ENCODE data around the gene TMPRSS12. TPM values are rescaled to one million over a fixed set of nuclear protein-coding genes. Genes with fewer than 3 reads are reported as not detected.

The TMPRSS12 gene
- total RNA-seq, 1 donor from 2014 or later, result not detected

DNA sequence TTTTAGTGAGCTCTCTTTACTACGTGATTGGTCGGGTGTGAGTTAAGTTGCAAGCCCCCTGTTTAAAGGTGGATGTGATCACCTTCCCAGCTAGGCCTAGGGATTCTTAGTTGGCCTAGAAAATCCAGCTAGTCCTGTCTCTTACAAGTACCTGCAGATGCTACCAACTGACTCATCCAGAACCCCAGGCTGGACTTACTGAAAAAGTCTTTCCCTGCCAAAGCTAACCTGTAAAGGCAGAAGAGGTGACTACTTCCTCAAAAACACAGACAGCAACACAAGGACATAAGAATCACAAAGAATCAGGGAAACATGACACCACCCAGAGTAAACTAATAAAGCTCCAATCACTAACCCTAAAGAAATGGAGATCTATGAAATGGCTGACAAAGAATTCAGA is 70.5 kb downstream of the TMPRSS12 start:
- no peaks in the 10 kb centered on the region for H3K27me3 Mint-ChIP-seq (ENCODE audit: low read depth)
- no peak overlapping the region for H3K27ac Mint-ChIP-seq
- DNase-seq (ENCODE audit: low spot score in 2 of 2, unreplicated experiment in 2 of 2), result no peak
- H3K4me3 Mint-ChIP-seq, result no peak overlapping the region
- H3K9me3 Mint-ChIP-seq, result peaks cover 56% of the 10 kb centered on the region
- peaks cover 2% of the 10 kb centered on the region for H3K4me1 Mint-ChIP-seq
- TF ChIP-seq, protein P1, sequence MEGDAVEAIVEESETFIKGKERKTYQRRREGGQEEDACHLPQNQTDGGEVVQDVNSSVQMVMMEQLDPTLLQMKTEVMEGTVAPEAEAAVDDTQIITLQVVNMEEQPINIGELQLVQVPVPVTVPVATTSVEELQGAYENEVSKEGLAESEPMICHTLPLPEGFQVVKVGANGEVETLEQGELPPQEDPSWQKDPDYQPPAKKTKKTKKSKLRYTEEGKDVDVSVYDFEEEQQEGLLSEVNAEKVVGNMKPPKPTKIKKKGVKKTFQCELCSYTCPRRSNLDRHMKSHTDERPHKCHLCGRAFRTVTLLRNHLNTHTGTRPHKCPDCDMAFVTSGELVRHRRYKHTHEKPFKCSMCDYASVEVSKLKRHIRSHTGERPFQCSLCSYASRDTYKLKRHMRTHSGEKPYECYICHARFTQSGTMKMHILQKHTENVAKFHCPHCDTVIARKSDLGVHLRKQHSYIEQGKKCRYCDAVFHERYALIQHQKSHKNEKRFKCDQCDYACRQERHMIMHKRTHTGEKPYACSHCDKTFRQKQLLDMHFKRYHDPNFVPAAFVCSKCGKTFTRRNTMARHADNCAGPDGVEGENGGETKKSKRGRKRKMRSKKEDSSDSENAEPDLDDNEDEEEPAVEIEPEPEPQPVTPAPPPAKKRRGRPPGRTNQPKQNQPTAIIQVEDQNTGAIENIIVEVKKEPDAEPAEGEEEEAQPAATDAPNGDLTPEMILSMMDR (IDR thresholded peaks at IDR 0.05; ENCODE audit: unreplicated experiment), result no peak
- peaks cover 37% of the 10 kb centered on the region for H3K36me3 Mint-ChIP-seq

DNA sequence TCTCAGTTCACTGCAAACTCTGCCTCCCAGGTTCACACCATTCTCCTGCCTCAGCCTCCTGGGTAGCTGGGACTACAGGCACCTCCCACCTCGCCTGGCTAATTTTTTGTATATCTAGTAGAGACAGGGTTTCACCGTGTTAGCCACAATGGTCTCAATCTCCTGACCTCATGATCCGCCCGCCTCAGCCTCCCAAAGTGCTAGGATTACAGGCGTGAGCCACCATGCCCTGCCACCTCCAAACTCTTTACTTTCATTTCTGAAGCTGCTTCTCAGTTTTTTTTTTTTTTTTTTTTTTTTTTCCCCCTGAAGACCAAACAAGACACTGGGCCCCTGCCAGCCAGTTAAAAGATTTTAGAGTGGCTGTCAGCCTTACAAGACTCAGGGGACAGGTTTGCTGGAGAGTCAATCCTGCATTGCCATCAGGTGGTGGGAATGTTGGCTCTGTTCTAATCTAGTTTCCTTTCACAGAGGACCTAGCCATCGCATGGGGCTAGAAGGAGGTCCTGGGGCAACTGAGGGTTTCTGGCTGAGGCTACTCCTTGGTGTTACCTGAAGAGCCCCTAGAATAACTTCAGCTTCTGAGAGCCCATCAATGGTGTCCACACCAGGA is 72.3 kb downstream of the TMPRSS12 start:
- H3K27ac Mint-ChIP-seq, result no peak overlapping the region
- DNase-seq (ENCODE audit: low spot score in 2 of 2, unreplicated experiment in 2 of 2), result no peak
- H3K4me3 Mint-ChIP-seq, result no peak overlapping the region
- TF ChIP-seq, protein P1 (IDR thresholded peaks at IDR 0.05; ENCODE audit: unreplicated experiment), result no peak
- H3K9me3 Mint-ChIP-seq, result peaks cover 62% of the 10 kb centered on the region
- peaks cover 13% of the 10 kb centered on the region for H3K4me1 Mint-ChIP-seq
- no peaks in the 10 kb centered on the region for H3K27me3 Mint-ChIP-seq (ENCODE audit: low read depth)
- H3K36me3 Mint-ChIP-seq, result peaks cover 40% of the 10 kb centered on the region

DNA sequence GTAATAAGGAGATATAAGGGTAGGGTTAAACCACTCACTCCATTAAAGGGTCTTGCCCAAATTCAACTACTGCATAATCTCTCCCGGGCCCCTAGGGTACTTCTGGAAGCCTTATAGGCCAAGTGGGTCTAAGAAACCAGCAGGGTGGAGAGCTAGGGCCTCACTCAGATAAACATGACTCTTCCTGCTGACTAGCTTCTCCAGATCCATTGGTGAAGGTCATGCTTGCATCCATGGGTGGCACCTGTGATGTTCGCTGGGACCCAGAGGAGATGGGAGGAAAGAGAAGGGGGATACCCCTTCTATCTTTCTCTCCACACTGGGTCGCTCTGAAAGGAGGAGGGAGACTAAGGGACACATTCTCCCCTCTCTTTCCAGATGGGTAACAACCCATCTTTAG is 73.6 kb downstream of the TMPRSS12 start:
- peaks cover 22% of the 10 kb centered on the region for H3K4me1 Mint-ChIP-seq
- H3K27me3 Mint-ChIP-seq (ENCODE audit: low read depth), result no peaks in the 10 kb centered on the region
- no peak overlapping the region for H3K27ac Mint-ChIP-seq
- no peak for DNase-seq (ENCODE audit: low spot score in 2 of 2, unreplicated experiment in 2 of 2)
- TF ChIP-seq, protein P1 (IDR thresholded peaks at IDR 0.05; ENCODE audit: unreplicated experiment), result no peak
- H3K9me3 Mint-ChIP-seq, result peaks cover 58% of the 10 kb centered on the region
- no peak overlapping the region for H3K4me3 Mint-ChIP-seq
- peaks cover 36% of the 10 kb centered on the region for H3K36me3 Mint-ChIP-seq

DNA sequence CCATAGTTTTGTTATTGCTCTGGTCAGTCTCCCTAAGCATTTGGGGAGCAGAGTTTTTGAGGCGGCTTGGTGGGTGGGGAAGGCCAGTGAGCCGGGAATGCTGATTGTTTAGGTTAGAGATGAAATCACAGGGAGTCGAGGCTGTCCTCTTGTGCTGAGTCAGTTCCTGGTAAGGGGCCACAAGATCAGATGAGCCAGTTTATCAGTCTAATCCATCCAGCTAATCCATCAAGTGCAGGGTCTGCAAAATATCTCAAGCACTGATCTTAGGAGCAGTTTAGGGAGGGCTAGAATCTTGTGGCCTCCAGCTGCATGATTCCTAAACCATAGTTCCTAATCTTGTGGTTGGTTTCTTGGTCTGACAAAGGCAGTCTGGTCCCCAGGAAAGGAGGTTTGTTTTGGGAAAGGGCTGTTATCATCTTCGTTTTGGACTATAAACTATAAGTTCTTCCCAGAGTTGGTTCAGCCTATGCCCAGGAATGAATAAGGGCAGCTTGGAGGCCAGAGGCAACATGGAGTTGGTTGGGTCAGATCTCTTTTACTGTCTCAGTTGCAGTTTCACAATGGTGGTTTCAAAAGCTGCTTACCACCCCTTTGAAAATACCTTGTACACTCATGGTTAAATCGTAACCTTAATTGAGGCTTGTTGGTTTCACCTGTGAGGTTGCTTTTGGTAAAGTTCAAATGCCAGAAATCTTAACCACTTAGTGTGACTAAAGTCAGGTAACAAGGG is 76.0 kb downstream of the TMPRSS12 start:
- Mint-ChIP-seq H3K4me1 (peaks cover 37% of the 10 kb centered on the region), H3K4me3 (no peak overlapping the region), H3K9me3 (peaks cover 35% of the 10 kb centered on the region), H3K36me3 (peaks cover 20% of the 10 kb centered on the region), H3K27me3 (ENCODE audit: low read depth) (no peaks in the 10 kb centered on the region), H3K27ac (peak overlapping the region; percentile 66)
- TF ChIP-seq, protein P1 (IDR thresholded peaks at IDR 0.05; ENCODE audit: unreplicated experiment), result no peak
- no peak for DNase-seq (ENCODE audit: low spot score in 2 of 2, unreplicated experiment in 2 of 2)

DNA sequence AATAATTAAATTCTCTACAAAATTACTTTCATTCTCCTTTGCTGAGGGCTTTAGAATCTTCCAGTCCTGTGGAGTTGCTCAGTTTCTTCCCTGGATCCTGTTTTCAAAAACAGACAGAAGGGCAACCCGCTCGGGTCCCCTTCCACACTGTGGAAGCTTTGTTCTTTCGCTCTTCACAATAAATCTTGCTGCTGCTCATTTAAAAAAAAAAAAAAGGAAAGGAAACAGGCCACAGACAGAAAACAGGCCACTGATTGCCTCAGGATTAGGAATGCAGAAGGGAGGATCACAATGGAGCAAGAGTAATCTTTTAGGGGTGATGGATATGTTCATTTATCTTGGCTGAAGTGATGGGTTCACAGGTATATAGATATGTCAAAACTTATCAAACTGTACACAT is 80.1 kb downstream of the TMPRSS12 start:
- Mint-ChIP-seq H3K27me3 (ENCODE audit: low read depth) (no peaks in the 10 kb centered on the region), H3K4me1 (peaks cover 64% of the 10 kb centered on the region), H3K4me3 (peak overlapping the region; percentile 7), H3K27ac (peak overlapping the region; percentile 88), H3K36me3 (peaks cover 6% of the 10 kb centered on the region), H3K9me3 (peaks cover 10% of the 10 kb centered on the region)
- TF ChIP-seq, protein P1 (IDR thresholded peaks at IDR 0.05; ENCODE audit: unreplicated experiment), result no peak
- no peak for DNase-seq (ENCODE audit: low spot score in 2 of 2, unreplicated experiment in 2 of 2)

Data from mesothelial cell of epicardium (in vitro differentiated cells).